ENCODE measurements around the gene SNF8. TPM values are rescaled to one million over a fixed set of nuclear protein-coding genes. Genes with fewer than 3 reads are reported as not detected.

The SNF8 gene
- total RNA-seq, 2 donors from 2014 or later: 98.7 to 139 TPM

DNA sequence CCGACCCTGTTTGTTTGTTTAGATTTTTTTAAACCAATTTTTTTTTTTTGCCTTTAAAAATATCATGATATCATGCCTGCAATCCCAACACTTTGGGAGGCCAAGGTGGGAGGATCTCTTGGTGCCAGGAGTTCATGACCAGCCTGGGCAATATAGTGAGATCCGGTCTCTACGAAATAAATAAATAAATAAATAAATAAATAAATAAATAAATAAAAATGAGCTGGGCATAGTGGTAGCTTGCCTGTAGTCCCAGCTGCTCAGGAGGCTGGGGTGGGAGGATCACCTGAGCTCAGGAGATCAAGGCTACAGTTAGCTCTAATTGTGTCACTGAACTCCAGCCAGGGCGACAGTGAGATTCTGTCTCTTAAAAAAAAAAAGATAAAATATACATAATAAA, 44.5 kb upstream of the SNF8 start:
- H3K36me3 ChIP-seq: no peaks in the 10 kb centered on the region
- no peak overlapping the region for H3K4me3 ChIP-seq
- H3K9me3 ChIP-seq: no peaks in the 10 kb centered on the region
- intact Hi-C loops (cut with DNase I): no loop called here
- no peak overlapping the region for H3K27ac ChIP-seq
- peaks cover 50% of the 10 kb centered on the region for H3K27me3 ChIP-seq
- DNase-seq: no peak
- H3K4me1 ChIP-seq: no peaks in the 10 kb centered on the region
- TF ChIP-seq, protein P1, sequence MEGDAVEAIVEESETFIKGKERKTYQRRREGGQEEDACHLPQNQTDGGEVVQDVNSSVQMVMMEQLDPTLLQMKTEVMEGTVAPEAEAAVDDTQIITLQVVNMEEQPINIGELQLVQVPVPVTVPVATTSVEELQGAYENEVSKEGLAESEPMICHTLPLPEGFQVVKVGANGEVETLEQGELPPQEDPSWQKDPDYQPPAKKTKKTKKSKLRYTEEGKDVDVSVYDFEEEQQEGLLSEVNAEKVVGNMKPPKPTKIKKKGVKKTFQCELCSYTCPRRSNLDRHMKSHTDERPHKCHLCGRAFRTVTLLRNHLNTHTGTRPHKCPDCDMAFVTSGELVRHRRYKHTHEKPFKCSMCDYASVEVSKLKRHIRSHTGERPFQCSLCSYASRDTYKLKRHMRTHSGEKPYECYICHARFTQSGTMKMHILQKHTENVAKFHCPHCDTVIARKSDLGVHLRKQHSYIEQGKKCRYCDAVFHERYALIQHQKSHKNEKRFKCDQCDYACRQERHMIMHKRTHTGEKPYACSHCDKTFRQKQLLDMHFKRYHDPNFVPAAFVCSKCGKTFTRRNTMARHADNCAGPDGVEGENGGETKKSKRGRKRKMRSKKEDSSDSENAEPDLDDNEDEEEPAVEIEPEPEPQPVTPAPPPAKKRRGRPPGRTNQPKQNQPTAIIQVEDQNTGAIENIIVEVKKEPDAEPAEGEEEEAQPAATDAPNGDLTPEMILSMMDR (IDR thresholded peaks at IDR 0.05): no peak
- H3K9ac ChIP-seq (ENCODE audit: low read depth in 2 of 2, low read length in 2 of 2): no peak overlapping the region

DNA sequence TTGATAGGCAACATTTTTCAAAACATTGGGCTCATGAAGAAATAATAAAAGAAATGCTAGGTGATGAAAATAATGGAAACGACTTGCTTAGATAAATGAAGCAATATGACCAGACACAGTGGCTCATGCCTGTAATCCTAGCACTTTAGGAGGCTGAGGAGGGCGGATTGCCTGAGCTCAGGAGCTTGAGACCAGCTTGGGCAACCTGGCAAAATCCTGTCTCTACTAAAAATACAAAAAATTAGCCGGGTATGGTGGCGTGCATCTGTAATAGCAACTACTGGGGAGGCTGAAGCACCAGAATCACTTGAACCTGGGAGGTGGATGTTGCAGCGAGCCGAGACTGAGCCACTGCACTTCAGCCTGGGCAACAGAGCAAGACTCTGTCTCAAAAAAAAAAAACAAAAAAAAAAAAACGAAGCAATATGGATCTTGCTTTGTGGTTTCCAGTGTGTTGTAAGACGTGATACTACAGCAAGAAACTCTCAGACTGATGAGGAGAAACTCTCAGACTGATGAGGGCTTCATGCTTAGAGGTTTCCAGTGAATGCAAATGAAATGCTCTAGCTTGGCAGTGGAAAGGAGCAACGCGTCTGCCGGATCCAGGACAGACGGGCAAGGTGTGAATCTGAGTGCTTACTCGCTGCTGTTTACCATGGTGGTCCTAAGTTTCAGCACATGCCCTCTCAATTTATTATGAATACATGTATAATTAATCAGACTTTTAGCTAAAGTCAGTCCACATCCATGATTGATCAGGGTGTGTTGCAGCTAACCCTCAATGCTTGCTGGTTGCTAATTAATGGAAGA, 41.0 kb upstream of the SNF8 start:
- Histone ChIP-seq H3K27ac (no peak overlapping the region), H3K9ac (ENCODE audit: low read depth in 2 of 2, low read length in 2 of 2) (no peak overlapping the region), H3K27me3 (peaks cover 25% of the 10 kb centered on the region), H3K4me1 (no peaks in the 10 kb centered on the region), H3K4me3 (no peak overlapping the region), H3K9me3 (no peaks in the 10 kb centered on the region), H3K36me3 (no peaks in the 10 kb centered on the region)
- intact Hi-C loops (cut with DNase I): no loop called here
- TF ChIP-seq, protein P1 (IDR thresholded peaks at IDR 0.05): no peak
- no peak for DNase-seq

DNA sequence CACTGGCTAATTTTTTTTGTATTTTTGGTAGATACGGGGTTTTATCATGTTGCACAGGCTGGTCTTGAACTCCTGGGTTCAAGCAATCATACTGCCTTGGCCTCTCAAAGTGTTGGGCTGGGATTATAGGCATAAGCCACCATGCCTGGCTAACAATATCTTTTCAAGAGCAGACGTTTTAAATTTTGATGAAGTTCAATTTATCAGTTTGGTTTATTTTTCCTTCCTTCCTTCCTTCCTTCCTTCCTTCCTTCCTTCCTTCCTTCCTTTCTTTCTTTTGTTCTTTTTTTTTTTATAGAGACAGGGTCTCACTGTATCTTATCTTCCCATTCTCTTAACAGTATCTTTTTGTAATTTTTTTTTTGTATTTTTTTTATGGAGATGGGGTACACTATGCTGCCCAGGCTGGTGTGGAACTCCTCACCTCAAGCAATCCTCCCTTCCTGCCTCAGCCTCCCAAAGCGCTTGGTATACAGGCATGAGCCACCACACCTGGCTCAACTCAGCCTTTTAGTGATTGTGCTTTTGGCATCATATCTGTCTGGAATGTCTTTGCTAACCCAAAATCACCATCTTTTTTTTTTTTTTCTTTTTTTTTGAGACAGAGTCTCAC, 37.4 kb upstream of the SNF8 start:
- no peaks in the 10 kb centered on the region for H3K9me3 ChIP-seq
- DNase-seq: no peak
- no peak overlapping the region for H3K9ac ChIP-seq (ENCODE audit: low read depth in 2 of 2, low read length in 2 of 2)
- peaks cover 21% of the 10 kb centered on the region for H3K27me3 ChIP-seq
- H3K4me1 ChIP-seq: no peaks in the 10 kb centered on the region
- H3K27ac ChIP-seq: no peak overlapping the region
- no peaks in the 10 kb centered on the region for H3K36me3 ChIP-seq
- TF ChIP-seq, protein P1 (IDR thresholded peaks at IDR 0.05): no peak
- H3K4me3 ChIP-seq: no peak overlapping the region
- intact Hi-C loops (cut with DNase I): no loop called here

DNA sequence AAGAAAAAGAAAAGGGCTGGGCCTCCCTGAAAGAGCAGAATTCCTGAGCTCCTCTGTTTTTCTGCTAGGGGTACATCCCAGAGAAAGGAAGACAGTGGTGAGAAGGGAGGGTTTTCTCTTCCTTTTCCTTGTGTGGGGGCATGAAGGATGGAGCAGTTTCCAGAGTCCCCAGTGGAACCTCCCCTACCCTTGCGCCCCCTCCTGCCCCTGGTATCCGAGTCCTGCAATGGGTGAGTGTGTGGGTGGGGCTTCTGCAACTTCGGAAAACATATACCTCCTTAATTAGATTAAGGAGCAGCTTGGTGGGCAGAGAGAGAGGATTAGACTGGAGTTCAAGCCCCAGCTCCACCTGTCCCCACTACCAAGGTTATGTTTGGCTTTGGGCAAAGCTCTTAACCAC, 29.2 kb upstream of the SNF8 start:
- Histone ChIP-seq H3K27me3 (no peaks in the 10 kb centered on the region), H3K9me3 (no peaks in the 10 kb centered on the region), H3K36me3 (no peaks in the 10 kb centered on the region), H3K4me3 (no peak overlapping the region), H3K9ac (ENCODE audit: low read depth in 2 of 2, low read length in 2 of 2) (no peak overlapping the region), H3K4me1 (no peaks in the 10 kb centered on the region), H3K27ac (no peak overlapping the region)
- TF ChIP-seq, protein P1 (IDR thresholded peaks at IDR 0.05): no peak
- DNase-seq: no peak
- intact Hi-C loops (cut with DNase I): no loop called here

DNA sequence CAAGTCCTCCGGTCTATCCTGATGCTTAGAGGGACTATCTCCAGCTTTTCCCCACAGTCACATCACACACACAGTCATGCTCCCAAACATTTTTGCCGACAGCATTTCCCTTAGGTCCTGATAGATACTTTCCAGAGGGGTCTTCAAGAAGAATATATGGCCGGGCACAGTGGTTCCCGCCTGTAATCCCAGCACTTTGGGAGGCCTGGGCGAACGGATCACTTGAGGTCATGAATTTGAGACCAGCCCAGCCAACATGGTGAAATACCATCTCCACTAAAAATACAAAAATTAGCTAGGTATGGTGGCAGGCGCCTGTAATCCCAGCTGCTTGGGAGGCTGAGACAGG, 28.1 kb upstream of the SNF8 start:
- Histone ChIP-seq H3K9ac (ENCODE audit: low read depth in 2 of 2, low read length in 2 of 2) (no peak overlapping the region), H3K27me3 (no peaks in the 10 kb centered on the region), H3K4me1 (no peaks in the 10 kb centered on the region), H3K9me3 (no peaks in the 10 kb centered on the region), H3K36me3 (no peaks in the 10 kb centered on the region), H3K27ac (no peak overlapping the region), H3K4me3 (no peak overlapping the region)
- intact Hi-C loops (cut with DNase I): no loop called here
- TF ChIP-seq, protein P1 (IDR thresholded peaks at IDR 0.05): no peak
- DNase-seq: no peak

Measured in colonic mucosa (tissue), 4 donors.